Globus pallidus (tissue), 1 donor: ENCODE measurements around the gene THOC2.

Source experiments
- DNase-seq: peaks from one replicate; pipeline ENCODE4 v3.0.0-alpha.2; 2015; ENCODE audit warnings: low spot score

Gene THOC2

GRCh38 chrX:123563167-123563566 lies 169.7 kb downstream of the THOC2 start:
- DNase-seq = no peak

DNA sequence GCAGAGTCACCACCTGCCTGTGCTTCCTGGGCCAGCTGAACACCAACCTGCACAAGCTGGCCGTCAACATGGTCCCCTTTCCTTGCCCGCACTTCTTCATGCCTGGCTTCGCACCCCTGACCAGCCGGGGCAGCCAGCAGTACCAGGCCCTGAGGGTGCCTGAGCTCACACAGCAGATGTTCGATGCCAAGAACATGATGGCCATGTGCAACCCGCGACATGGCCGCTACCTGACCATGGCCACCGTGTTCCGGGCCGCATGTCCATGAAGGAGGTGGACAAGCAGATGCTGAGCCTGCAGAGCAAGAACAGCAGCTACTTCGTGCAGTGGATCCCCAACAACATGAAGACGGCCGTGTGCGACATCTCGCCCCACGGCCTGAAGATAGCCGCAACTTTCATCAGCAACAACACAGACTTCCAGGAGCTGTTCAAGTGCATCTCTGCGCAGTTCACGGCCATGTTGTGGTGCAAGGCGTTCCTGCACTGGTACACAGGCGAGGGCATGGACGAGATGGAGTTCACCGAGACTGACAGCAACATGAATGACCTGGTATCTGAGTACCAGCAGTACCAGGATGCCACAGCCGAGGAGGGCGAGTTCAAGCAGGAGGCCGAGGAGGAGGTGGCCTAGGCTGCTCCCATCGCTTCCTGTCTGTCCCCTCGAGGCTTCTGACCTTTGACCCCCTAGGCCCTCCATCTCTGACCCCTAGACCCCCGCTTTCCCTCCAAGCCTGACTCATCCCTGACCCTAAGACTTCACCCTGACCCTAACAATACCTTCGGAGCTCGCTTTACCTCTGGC lies 170.3 kb downstream of the THOC2 start:
- DNase-seq = no peak

DNA sequence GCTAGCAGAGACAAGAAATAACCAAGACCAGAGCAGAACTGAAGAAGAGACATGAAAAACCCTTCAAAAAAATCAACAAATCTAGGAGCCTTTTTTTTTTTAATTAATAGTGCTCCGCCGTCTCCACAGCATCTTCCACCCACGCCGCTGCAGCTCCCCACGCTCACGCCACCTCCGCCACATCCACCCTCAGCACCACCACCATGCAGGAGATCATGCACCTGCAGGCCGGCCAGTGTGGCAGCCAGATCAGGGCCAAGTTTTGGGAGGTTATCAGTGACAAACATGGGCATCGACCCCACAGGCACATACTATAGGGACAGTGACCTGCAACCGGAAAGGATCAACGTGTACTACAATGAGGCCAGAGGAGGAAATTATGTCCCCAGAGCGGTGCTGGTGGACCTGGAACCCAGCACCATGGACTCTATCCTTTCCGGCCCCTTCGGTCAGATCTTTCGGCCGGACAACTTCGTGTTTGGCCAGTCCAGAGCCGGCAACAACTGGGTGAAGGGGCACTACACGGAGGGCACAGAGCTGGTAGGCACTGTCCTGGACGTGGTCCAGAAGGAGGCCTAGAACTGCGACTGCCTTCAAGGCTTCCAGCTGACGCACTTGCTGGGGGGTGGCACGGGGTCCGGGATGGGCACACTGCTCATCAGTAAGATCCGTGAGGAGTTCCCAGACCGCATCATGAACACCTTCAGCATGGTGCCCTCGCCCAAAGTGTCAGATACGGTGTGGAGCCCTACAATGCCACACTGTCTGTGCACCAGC lies 171.2 kb downstream of the THOC2 start:
- no peak for DNase-seq

DNA sequence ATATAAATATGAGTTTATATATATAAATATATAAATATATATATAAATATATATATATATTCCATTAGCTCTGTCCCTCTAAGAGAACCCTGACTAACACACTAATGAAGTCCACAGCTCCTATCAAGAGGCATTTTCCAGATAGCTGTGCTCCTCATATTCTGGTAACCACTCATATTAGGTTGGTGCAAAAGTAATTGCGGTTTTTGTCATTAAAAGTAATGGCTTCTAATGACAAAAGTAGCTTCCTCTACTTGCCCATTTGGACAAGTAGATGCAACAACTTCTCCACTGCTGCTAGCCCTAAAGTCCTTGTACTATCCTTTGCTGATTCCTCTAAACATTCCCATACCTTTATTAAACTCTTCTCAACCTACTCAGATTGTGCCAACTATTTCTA lies 182.0 kb downstream of the THOC2 start:
- DNase-seq = no peak
